ENCODE results near the gene UACA.
"Not testable (repeated sequence)": the region's sequence is repeated elsewhere in the genome, so short reads cannot be mapped to it uniquely, and the experiment has no call there.

UACA gene

DNA sequence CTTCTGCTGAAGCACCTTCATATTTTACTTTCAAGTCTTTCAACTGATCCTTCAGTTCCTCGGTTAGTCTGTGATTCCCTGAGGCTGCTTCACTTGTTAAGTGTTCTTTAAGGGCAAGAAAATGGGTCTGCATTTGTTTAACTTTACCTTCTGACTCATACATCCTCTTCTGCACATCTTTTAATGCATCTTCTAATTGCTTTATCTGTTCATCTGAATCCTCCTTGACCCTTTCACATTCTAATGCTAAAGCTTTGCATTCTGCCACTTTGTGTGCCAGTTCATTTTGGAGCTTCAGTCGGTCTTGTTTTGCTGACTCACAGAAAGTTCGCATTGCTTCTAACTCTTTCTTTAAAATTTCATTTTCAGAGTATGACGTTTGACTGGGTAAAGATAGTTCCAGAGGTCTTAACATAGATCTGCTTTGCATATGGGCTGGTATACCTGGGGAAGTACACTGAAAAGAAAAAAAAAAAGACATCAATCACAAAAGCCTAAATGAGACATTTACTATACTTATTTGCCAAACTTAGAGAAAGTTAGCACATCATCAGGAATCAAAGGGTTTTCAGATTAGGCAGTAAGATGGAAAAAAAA is 94.3 kb downstream of the UACA start:
- no peak for DNase-seq (ENCODE audit: low read depth in 2 of 2)

DNA sequence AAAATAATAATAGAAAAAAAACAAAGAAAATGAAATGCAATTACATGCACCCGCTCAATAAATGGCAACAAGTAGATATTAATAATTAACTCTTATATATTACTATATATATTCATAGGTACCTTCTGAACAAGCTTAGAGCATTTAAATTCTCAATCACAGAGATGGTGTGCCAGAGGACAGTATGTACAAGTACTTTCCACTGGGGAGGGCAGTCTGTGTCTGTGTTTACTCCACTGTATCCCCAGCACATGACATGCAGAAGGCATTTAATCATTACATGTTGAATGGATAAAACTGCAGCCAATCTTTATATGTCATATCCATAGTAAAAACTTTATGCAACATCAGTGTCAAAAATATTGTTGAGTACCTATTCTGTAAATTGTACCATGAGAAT is 97.8 kb downstream of the UACA start:
- no peak for DNase-seq (ENCODE audit: low read depth in 2 of 2)

GRCh38 chr15:70664494-70664893 is 98.9 kb downstream of the UACA start:
- no peak for DNase-seq (ENCODE audit: low read depth in 2 of 2)

DNA sequence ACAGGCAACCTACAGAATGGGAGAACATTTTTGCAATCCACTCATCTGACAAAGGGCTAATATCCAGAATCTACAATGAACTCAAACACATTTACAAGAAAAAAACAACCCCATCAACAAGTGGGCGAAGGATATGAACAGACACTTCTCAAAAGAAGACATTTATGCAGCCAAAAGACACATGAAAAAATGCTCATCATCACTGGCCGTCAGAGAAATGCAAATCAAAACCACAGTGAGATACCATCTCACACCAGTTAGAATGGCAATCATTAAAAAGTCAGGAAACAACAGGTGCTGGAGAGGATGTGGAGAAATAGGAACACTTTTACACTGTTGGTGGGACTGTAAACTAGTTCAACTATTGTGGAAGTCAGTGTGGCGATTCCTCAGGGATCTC is 100.3 kb downstream of the UACA start:
- DNase-seq (ENCODE audit: low read depth in 2 of 2), result not testable (repeated sequence)

DNA sequence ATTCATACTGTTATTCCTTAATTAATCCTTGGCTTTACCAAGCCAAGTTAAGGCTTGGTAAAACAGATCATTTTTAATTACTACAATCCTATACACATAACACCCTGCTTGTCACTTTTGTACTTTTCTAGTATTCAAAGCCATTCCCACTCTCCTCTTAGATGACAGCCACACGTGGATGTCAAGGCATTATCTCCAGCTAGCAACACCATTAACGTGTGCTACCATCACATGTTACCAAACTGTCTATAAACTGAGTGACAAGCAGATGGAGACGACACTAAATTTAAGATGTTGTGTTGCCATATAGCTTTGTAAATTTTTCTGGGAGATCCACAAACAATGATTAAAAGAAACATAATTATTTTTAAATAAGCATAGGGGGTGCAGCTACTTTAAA is 103.7 kb downstream of the UACA start:
- no peak for DNase-seq (ENCODE audit: low read depth in 2 of 2)

DNA sequence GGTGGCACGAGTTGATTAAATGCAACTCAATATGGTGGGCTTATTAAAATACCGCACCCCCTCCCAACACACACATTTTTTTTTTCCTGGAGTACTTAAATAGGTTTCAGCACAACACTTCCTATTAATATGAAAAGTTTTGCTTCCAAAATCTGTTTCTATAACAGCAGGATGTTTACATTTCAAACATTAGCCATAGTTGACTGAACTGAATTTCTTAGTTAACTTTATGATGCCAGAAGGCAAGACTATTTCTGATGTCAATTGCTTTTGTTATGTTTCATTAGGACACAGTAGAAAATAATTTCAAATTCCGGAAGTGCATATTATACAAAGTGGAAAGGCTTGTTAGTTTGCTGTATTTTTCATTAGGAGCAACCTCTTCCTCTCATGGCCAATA is 104.7 kb downstream of the UACA start:
- no peak for DNase-seq (ENCODE audit: low read depth in 2 of 2)

GRCh38 chr15:70653426-70653825 is 109.9 kb downstream of the UACA start:
- no peak for DNase-seq (ENCODE audit: low read depth in 2 of 2)

DNA sequence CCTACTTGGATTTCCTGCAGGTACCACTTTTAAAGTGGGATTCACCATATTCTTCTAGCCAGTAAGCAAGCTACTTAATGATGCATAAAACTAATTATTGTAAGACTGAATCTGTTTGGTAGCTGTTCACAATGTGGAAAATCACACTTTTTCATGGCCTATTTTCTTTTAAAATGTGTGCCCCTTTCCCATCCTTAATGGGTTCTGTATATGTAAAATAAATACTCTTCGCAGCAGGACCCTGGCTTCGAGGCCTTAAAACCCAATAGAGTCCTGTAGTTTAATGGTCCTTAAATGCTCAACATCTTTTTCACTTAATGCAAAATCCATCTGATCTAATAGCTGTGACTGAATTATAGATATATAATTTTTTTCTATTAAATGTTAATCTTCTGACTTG is 111.0 kb downstream of the UACA start:
- DNase-seq (ENCODE audit: low read depth in 2 of 2), result no peak

DNA sequence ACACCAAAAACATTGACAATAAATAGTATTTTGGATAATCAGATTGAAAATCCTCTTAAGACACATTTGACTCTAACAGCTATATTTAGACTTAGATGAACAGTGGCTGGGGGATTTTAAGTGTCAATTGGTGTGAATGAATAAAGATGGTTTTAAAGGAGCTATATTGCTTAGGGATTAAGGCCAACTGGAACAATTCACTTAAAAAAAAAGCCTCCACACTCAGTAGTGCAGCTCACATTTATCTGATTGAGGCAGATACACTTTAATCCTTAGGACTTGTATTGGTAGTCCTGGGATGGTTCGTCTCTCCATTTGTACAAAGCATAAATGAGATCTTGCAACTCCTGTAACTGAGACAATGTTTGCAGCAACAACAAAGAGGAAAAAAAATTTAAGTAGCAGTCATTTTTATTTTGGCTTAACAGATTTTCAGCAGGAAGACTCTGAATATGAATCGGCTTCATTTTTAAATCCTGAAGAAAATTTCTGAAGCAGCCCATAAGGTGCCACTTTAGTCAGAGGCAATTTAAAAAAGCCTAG is 112.0 kb downstream of the UACA start:
- no peak for DNase-seq (ENCODE audit: low read depth in 2 of 2)

- DNase-seq (ENCODE audit: low read depth in 2 of 2), result no peak
Observed at GRCh38 chr15:70650567-70651302, 112.6 kb downstream of the UACA start.

- DNase-seq (ENCODE audit: low read depth in 2 of 2), result no peak
Observed at GRCh38 chr15:70647396-70647795, 116.0 kb downstream of the UACA start.

DNA sequence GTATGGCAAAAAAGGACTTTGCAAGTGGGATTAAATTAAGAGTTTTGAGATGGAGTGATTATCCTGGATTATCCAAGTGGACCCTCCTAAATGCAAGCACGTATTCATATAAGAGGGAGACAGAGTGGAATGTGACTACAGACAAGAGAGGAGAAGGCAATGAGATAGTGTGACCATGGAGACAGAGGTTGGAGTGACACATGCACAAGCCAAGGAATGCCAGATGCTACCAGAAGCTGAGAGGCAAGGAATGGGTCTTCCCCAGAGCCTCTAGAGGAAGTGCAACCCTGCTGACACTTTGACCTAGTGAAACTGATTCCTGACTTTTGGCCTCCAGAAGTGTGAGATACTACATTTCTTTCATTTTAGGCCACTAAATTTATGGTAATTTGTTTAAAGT is 117.2 kb downstream of the UACA start:
- DNase-seq (ENCODE audit: low read depth in 2 of 2), result no peak

DNA sequence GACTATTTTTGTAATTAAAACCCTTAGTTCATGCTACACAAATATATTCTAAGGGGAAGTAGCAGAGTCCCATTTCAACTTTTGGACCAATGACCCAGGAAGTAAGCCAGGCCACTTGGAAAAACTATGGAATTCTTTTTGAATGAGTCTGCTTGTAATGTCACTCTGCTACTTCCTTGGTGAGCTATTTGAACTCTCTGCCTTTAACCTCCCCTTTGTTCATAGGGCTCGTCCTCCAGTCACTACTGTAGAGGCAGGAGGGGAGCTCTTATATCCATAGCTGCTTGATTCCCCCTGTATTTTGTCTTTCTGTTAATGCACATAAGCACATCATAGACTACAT is 119.6 kb downstream of the UACA start:
- no peak for DNase-seq (ENCODE audit: low read depth in 2 of 2)

DNA sequence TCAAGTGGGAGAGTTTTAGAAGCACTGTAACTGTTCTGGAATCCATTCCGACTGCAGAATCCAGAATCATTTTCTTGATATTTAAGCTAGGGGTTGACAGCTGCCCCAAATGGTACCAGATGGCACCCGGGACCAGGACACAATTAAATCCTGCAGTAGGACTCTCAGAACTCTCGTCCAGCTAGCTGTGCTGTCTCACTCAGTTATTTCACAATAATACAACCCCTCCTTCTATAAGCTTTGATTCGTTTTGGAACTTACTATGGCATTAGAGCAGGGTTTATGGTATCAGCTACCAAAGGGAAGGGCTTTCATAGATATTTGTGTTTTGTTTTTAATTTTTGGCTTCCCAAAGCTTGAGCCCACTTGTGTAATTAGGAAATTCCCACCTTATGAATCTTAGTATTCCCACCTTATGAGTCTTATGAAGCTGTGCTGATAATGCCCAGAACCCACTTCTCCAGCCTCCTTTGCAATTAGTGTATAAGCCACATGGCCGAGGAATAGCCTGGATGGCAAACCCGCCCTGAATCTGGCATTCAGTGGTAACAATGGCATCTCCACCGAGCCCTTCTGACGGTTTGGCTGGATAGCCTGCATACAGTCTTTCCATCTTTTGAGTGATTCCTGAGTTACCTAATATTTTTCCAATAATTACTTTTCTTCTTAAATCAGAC is 120.1 kb downstream of the UACA start:
- no peak for DNase-seq (ENCODE audit: low read depth in 2 of 2)

DNA sequence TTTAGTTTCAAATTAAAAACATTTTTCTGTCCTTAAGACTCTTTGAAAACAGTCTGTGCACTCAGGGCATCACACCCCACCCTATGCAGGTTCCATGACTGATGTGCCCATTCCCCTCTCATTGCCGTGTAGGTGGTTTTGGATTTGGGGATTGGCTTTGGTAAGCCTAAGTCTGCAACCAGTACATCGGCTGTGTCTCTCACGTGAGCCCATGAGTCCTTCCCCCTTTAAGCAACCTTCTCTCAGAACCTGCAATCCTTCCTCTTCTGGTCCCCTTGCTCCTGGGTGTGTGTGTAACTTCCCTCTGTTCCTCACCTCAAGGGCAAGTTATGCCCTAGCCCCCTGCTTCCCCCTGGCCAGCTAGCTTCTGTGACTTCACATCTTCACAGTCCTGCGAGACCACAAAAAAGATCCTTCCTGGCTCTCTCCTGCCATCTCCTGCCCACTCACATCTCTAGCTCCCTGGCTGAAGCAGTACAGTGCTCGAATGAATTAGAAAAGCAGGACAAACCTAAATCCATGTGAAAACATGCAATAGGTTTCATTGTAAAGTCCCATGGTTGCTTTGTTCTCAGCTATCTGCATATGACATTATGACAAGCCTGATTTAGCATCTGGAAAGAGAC is 126.7 kb downstream of the UACA start:
- no peak for DNase-seq (ENCODE audit: low read depth in 2 of 2)

DNA sequence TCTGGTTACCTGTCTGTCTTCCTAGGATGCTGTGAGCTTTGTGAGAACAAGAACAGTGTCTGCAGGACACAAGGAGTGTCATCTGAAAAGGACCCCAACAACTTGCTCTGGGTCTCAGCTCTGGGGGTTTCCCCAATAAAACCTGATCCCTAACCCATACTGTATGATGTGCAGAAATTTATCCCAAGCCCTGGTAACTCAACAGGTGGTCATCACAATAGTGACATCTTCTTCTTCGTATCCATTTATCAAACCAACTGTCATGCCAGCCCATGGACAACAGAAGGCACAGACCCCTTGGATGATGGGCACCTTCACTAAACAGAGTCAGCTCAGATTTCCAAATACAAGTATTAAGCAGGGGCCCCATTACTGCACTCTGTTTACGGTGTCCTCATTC is 127.5 kb downstream of the UACA start:
- no peak for DNase-seq (ENCODE audit: low read depth in 2 of 2)

- DNase-seq (ENCODE audit: low read depth in 2 of 2), result no peak
Observed at GRCh38 chr15:70633991-70634390, 129.4 kb downstream of the UACA start.

- DNase-seq (ENCODE audit: low read depth in 2 of 2), result no peak
Observed at GRCh38 chr15:70633103-70633831, 130.1 kb downstream of the UACA start.

DNA sequence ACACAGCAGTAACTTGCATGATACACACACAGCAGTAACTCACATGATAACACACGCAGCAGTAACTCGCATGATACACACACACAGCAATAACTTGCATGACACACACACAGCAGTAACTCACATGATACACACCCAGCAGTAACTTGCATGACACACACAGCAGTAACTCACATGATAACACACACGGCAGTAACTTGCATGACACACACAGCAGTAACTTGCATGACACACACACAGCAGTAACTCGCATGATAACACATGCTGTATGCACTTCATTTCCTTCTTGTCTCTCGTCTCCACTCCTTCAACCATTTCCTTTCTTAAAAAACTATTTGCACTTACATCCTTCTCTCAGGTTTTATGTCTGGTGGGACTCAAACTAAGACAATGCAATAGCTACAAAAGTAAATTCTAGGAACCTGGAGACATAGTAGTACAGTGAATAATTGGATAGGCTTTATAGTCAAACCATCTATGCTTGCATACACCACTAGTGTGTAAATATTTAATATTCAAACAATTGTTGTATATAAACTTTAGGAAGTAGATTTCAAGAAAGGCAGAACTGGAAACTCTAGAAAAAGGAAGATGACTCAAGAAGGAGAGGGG is 130.8 kb downstream of the UACA start:
- DNase-seq (ENCODE audit: low read depth in 2 of 2), result no peak

DNA sequence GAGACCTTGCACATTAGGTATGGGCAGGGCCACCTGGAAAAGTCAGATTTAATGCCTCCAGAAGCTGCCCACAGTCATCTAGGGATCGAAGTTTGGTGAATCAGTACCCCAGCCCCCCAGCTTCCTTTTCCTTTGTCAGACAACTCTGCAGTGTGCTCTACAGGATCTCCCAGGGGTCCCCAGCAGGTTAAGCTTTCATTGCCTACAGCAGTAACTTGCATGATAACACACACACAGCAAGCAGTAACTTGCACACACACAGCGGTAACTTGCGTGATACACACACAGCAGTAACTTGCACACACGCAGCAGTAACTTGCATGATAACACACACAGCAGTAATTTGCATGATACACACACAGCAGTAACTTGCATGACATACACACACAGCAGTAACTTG is 131.3 kb downstream of the UACA start:
- DNase-seq (ENCODE audit: low read depth in 2 of 2), result no peak

- DNase-seq (ENCODE audit: low read depth in 2 of 2), result no peak
Observed at GRCh38 chr15:70629735-70630273, 133.6 kb downstream of the UACA start.

Measured in stimulated activated CD8-positive, alpha-beta memory T cell treated with anti-CD3 and anti-CD28 coated beads, Interleukin-2, amount 100 ng/mL, for 48 hours (primary cell).